HG02981 (cell line): Measurements from ENCODE around the gene DMAC2.
"Not testable (repeated sequence)": the region's sequence is repeated elsewhere in the genome, so short reads cannot be mapped to it uniquely, and the experiment has no call there.

ENCODE experiments used
- ATAC-seq: cut with Tn5 transposase; IDR thresholded peaks from one replicate; pipeline ENCODE4 v1.9.1; 2021; ENCODE audit warnings: mild to moderate bottlenecking, moderate library complexity; ENCODE audit not compliant: unreplicated experiment

The DMAC2 gene

DNA sequence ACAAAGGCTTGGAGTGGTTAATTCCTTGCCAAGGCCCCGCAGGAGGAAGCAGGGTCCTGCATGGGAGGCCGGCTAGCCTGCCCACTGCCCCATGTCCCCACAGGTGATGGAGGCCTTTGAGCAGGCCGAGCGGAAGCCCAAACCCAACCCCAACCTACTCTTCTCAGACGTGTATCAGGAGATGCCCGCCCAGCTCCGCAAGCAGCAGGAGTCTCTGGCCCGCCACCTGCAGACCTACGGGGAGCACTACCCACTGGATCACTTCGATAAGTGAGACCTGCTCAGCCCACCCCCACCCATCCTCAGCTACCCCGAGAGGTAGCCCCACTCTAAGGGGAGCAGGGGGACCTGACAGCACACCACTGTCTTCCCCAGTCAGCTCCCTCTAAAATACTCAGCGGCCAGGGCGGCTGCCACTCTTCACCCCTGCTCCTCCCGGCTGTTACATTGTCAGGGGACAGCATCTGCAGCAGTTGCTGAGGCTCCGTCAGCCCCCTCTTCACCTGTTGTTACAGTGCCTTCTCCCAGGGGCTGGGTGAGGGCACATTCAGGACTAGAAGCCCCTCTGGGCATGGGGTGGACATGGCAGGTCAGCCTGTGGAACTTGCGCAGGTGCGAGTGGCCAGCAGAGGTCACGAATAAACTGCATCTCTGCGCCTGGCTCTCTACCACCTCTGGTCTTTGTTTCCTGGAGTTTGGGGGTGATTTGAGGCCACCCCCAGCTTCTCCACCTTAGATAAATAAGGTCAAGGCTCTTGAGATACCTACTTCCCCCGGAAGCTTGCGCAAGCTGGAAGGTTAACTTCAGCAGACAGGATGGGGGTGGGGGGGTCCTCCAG lies 15.2 kb downstream of the DMAC2 start:
- ATAC-seq, result no peak

DNA sequence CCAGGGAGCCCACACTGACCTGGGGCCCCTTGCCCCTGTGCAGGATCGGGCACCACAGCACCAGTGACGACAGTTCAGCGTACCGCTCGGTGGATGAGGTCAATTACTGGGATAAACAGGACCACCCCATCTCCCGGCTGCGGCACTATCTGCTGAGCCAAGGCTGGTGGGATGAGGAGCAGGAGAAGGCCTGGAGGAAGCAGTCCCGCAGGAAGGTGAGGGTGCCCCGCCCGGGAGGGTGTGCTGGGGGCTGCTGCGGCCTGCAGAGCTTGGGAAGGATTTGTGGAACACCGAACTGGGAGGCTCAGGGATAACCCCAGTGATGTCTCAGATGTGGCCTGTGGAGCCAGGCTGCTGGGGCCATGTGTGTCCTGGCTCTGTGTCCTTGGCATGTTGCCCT lies 16.8 kb downstream of the DMAC2 start:
- no peak for ATAC-seq

DNA sequence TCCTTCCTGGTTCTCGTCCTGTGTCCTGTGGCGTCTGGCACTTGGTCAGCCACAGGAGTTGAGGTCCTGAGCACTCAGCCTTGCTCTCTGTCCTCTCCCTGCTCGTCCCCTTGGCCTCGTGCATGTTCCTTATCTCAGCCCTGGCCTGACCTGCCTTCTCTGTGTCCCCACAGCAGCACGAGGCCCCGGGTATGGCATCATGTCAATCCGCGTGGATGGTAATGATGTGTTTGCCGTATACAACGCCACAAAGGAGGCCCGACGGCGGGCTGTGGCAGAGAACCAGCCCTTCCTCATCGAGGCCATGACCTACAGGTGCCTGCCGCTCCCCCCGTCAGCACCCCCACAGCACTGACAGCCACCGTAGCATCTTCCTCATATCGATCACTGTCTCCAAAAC lies 17.3 kb downstream of the DMAC2 start:
- no peak for ATAC-seq

DNA sequence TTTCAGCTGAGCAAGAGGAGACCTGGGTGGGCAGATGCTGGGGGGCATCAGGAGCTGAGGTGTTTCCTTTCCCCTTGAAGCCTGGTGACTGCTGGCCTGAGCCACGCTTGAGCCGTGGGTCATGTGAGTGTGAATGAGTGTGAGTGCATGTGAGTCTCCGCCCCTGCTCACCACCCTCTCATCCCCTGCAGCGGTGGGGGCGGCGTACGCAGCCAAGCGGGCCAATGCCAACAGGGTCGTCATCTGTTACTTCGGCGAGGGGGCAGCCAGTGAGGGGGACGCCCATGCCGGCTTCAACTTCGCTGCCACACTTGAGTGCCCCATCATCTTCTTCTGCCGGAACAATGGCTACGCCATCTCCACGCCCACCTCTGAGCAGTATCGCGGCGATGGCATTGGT lies 17.7 kb downstream of the DMAC2 start:
- ATAC-seq, result no peak

DNA sequence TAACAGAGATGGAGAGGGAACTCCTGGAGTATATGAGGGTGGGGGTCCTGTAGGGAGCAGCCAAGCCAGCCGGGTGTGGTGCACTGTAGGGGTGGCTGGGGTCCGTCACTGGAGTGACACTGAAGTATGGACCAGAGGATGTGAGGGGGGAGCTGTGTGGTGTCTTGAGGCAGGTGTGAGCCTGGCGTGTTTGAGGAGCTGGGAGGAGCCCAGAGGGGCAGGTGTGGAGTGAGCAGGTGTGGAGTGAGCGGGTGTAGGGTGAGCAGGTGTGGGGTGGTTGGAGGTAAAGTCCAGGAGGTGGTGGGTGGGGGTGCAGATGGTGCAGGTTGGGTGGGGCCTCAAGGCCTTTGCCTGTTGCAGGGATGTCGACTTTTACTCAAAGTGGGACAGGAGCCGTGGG lies 18.4 kb downstream of the DMAC2 start:
- ATAC-seq, result no peak

DNA sequence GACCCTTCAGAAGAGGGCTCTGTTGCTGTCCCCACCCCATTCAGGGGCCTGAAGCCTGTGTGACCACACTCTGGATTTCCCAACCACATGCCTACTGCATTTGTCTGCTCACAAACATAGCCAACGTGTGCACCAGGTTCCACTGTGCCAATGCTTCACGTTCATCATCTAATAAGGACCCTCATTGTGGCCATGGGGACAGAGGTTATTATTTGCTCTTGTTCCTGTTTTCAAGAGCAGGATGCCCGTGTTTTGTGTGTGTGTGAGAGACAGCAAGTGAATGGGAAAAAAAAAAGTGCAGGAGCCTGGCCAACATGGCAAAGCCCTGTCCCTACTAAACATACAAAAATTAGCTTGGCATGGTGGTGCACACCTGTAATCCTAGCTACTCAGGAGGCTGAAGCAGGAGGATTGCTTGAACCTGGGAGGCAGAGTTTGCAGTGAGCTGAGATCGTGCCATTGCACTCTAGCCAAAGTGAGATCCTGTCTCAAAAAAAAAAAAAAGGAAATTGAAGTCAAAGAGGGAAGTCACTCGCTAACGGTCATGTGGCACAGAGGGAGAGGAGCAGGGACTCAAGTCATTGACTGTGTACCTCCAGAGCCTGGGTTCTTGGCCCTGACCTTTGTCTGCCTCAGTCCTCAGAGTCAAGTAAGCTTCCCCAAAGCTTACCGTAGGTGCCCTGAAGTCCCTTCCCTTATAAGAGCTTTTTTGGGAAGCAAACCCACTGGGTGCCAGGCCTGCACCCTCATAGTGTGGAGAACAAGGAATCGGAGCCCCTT lies 19.4 kb downstream of the DMAC2 start:
- no peak for ATAC-seq

DNA sequence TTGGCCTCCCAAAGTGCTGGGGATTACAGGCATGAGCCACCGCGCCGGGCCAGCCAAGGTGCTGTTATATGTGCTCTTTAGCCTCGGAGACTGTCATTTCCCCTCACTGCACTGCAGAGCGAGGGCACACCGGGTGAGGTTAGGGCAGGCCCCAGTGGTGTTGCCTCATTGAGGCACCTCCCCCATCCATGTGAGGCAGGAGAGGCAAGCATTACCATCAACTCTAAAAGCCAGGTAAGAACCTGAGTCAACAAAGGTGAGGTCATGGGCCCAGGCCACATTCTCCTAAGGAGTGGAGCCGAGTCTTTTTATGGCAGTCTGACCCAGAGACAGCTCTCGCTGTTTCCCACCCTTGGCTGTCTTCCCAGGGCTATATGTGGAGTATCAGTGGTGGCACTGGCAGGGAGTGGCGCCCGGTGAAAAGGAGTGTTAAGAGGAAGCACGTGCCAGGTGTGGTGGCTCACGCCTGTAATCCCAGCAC lies 23.5 kb downstream of the DMAC2 start:
- no peak for ATAC-seq

DNA sequence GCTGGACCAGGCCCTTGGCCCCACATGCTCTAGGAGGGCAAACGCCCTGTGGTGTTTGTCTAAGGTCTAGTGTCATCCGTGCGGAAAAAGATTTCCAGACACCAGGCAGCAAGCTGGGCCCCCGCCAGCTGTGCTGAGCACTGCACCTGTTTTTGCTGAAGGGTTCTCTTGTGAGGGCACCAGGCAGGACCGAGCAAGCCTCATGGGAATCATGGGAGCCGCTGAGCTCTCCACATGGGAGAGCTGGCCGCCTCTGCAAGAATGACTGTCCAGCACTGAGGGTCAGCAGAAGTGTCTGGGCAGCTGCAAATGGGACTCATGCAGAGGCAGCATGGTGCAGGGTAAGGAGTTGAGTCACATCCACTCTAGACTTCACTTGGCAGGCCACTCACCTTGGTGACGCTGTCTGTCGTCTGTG lies 24.5 kb downstream of the DMAC2 start:
- ATAC-seq, result no peak

DNA sequence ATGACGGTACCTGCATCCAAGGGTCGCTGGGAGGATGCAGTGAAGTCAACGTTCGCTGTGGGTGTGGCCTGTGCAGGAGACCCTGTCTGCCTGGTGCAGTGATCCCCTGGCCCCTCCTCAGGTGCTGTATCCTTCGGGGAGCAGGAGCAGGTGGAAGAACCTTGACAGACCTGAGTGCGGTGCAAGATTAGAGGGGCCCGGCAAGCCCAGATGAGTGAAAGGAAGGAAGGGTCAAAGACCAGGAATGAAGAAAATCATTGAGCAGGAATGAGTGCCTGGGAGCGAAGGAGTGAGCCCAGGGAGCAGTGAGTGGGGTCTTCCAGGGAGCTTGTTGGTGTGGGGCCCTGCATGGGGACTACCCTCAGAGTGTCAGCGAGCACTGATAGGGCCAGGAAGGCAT lies 25.3 kb downstream of the DMAC2 start:
- no peak for ATAC-seq

DNA sequence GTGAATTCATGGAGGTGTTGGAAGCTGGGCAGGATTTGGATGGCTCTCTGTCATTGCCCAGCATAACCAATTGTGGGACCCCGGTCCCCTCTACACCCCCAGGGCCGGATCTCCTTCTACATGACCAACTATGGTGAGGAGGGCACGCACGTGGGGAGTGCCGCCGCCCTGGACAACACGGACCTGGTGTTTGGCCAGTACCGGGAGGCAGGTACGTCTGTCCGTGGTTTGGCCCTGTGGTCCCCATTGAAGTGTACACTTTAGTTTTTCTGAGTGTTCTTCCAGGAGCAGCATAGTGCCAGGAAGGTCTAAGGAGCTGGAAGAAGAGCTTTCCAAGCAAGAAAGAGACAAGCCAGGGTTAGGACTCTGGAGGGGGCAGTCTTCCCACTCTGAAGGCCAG lies 25.8 kb downstream of the DMAC2 start:
- ATAC-seq, result no peak

DNA sequence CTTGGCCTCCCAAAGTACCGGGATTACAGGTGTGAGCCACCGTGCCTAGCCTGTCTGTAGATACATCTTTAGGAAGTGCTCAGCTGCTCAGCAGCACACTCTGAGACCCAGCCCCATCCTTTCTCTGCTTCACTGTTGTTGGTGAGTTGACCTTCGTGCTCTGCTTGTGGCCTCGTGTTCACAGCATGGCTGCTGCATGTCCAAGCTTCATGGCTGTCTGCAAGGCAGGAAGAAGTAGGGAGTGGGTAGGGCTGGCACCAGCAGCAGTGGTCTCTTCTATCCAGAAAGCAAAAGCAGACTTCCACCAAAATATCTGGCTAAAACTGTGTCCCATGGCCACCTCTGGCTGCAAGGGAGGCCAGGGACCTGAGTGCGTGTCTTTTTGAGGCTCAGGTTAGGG lies 26.8 kb downstream of the DMAC2 start:
- ATAC-seq, result no peak

DNA sequence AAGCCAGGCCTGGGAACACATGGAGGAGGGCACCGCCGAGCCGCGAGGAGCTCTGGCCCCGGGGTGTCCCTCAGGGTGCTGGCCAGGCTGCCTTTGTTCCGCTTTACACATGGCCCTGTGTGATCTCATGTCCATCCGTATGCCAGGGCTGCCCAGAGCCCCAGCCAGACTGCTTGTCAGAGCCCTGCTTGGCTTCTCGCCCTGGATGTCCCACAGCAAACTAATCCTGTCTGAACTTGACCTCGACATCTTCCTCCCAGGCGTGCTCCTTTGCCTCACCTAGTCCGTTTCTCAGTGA lies 27.8 kb downstream of the DMAC2 start:
- no peak for ATAC-seq

DNA sequence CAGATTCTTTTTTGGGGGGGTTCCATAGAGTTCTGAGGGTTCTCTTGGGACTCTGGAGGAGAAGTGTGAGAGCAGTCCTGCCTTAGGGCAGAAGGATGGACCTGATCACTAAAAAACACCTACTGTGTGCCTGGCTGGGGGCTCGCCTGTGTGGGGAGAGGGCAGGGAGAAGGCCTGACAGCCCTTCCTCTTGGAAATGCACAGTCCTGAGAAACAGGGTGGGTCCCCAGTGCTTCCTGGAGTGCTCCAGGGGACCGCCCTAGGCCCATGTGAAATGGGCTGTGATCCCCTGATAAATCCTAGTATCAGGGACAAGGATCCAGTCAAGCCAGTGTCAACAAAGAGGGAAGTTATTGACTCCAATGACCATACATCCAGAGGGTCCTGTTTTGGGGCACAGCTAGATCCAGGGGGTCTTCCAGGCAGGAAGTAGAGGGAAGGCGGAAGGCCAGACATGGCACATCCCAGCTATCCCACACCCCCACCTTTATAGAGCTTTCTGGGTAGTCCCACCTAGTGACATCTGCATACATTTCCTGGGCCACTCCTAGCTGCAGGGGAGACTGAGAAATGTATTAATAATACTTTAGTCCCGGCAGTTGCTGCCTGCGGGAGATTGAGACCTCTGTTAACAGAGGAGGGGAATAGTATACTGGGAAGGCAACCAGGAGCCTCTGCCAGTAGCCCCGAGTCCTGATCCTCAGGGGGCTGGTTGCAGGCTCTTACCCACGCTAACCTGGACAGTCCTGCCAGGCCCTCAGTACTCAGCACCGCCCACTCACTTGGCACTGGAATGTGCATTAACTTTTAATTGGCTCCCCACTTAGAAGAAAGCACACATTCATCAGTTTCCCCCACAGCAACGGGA lies 28.4 kb downstream of the DMAC2 start:
- no peak for ATAC-seq

DNA sequence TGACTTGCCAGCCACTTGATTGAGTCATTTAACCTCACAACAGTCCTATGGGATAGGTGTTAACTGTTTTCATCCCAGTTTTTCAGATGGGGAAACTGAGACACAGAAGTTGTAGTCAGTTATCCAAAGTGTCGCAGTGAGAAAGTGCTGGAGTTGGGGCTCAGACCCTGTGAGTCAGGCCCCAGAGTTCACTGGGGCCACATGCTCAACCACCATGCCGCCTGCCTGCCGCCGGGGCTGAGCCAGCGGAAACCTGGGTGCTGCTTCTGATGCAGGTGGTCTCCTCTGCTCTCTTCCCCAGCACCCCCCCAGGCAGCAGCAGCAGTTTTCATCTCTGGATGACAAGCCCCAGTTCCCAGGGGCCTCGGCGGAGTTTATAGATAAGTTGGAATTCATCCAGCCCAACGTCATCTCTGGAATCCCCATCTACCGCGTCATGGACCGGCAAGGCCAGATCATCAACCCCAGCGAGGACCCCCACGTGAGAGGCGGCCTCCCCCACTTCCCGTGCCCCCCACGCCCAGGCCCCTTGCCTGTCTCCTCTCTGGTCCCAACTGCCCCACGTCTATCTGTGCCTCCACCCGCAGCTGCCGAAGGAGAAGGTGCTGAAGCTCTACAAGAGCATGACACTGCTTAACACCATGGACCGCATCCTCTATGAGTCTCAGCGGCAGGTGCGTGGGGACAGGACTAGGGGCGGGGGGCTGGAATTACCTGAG lies 29.2 kb downstream of the DMAC2 start:
- no peak for ATAC-seq

DNA sequence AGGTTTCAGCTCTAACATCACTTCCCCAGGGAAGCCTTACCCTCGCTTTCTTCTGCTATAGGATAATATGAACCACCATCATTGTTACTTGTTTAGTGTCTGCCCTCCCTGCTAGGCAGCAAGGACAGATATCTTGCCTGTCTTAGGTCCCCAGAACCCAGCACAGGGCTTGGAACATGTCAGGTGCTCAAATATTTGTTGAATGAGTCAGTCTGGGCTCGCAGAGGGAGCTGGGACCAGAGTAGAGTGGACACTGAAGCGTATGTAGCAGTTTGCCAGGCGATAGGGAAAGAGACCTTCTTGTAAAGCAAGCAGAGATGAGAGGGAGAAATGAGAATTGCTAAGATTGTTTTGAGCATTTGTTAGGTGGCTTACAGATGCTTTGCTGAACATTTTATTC lies 30.4 kb downstream of the DMAC2 start:
- ATAC-seq, result no peak

DNA sequence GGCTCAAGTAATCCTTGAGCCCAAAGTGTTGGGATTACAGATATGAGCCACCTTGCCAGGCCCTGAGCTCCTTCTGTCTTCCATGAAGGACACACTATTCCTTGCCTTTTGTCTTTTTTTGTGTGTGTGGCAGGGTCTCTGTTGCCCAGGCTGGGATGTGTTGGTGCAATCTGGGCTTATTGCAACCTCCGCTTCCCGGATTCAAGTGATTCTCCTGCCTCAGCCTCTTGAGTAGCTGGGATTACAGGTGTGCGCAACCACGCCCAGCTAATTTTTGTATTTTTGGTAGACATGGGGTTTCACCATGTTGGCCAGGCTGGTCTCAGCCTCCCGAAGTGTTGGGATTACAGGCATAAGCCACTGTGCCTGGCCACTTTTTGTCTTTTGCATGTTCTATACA lies 30.9 kb downstream of the DMAC2 start:
- not testable (repeated sequence) for ATAC-seq

DNA sequence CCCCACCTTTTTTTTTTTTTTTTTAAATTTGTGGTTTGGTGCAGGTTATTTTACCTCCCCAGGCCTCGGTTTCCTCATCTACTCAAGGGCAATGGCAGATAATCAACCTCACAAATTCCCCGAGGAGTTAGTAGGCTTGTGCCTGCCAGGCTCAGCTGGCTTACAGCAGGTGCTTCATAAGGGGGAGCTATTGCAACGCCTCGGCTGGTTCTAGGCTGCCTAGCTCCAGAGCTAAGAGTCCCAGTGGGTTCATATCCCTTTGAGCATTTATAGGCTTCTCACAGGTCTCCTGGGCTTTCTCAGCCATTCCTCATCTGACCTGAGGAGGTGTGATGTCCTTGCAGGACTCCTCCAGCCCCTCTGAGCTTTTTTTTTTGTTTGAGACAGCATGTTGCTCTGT lies 31.5 kb downstream of the DMAC2 start:
- ATAC-seq, result no peak

DNA sequence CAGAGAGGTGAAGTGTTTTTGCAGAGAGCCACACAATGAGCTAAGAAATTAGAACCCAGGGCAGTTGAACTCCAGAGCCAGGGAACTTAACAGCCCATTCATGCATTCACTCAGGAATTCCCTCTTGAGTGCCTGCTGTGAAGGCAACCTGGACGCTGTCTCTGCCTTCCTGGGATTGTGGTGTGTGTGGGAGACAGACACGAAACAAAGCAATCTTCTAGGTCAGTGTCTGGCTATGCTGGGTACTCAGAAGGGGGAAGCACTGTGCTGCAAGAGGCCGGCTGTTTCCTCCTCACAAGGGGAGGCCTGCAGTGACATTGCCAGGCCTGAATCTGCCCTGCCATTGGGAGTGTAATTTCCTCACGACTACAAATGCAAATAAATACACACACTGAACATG lies 32.4 kb downstream of the DMAC2 start:
- ATAC-seq, result no peak

DNA sequence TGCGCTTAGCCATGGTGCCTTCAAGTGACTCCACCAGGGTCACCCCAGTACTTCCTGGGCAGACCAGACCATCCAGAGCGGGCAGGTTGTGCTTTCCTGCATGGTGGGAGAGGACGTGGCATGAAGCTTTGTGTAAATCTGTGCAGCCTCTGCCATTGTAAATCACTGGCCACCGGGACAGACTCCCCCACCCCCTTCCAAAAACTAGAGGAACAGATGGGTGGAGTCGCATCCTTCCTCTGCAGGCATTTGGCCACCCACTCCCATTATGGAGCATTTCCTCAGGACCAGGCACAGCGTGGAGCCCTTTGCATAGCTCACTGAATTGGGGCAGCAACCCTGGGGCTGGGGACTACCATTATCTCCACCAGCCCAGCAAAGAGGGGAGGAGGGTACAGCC lies 33.9 kb downstream of the DMAC2 start:
- no peak for ATAC-seq

DNA sequence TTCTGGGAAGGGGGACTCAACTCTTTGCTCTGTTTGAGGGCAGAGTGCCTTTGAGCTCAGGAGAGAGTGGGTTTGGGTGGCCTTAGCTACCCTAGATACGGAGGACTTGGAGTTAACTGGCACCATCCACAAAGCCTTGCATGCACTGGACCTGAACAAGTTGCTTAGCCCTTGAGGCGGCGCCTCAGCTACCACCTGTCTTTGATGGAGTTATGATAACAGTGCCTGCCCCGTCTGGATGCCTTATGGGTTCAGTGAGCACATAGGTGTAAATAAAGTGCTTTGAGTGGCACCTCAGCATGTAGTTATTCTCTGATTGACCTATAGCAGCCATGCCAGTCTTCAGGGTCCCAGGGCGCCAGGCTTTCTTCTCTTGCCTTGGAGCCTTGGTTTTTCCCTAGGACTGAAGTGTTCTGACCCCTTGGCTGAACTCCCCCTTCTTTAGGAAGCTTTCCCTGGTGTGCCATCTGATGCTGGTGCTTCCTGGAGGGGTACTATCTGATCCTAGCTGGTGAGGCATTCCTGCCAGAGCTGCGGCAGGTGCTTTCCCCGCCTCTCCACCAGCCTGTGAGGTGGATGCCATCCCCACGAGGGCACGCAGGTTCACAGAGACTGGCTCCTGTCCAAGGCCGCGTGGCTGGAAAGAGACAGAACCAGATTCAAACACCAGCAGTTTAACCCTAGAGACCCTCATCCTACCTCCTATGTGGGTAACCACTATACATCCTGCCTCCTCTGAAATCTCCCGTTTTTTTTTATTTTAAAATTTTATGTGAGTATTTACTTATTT lies 36.3 kb downstream of the DMAC2 start:
- ATAC-seq, result no peak
